GM18526 (cell line): ENCODE results near the gene FLRT2.

Experiments
- POLR2A ChIP-seq: IDR thresholded peaks from 3 replicates; pipeline ENCODE4 v1.6.1; 2011; ENCODE audit not compliant: insufficient read length; ENCODE audit errors: extremely low read depth

Gene FLRT2

DNA sequence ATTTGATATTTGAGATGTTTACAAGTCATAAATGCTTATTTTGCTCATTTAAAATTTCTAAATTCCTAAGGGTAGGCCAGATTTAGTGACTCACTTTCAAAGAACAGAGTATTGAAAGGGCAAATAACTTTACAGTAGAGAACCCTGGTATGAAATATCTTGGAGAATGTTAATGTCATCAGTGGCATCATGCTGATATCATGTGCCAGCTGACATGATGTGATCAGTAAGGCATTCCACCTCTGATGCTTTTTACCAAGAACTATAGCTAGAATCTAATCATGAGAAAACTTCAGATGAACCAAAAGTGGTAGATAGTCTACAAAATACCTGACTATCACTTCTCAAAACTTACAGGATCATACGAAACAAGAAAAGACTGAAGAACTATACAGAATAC lies 2.9 kb upstream of the FLRT2 start:
- no peak for TF ChIP-seq POLR2A

DNA sequence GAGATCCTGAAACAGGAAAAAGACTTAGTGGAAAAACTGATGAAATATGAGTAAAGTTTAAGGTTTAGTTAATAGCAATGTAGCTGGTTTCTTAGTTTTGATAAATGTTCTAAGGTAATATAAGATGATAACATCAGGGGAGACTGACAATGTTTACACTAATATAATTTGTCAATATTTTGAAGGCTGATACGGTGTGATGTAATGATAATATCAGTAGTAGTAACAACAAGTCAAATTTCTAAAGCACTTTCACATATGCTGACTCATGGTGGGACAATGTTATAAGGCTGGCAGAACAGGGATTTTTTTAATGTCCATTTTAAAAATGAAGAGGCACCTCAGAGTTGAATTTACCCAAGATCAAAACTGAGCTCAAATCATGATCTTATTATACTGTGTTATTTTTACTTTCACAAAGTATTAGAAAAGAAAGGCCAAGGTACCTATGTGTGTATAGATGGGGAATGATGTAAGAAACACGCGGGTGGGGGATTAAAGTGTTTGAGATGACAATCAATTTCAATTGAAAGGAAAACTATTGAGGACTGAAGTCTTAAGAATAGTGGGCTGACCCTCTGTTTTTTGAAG lies 2.4 kb upstream of the FLRT2 start:
- no peak for TF ChIP-seq POLR2A

DNA sequence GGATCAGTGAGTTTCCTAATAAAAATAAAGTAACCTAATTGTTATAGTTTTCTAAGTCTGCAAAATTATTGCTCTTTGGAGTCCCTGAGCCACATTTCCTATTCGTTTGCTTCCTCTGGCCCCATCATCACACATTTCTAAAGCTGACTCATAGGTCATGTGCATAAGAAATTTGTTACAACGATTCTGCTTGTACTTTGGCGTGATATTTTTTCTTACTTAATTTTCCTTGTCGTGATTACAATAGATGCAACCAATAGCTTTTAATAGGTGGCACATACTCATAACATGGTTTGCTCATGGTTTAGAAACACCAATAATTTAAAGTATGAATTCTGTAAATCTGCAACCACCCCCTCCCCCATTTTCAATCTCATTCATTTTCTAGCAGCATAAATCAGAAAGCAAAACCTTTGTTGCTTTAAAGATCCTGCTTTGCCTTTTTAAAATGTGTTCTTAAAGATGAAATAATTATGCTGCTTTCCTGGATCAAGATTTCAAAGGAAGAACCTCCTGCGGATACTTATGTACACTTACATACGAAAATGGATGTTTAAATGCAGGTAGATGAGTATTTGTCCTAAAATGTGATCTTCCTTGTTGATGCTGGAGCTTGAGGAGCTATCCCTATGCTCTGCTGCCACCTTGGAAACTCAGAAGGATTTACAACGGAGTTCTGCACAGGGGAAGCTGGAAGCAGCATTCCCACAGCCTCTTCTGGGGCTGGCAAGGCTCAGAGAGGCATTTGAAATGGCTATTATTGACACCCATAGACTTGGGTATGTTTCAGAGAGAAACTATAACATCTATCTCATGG lies 1.7 kb upstream of the FLRT2 start:
- no peak for TF ChIP-seq POLR2A

DNA sequence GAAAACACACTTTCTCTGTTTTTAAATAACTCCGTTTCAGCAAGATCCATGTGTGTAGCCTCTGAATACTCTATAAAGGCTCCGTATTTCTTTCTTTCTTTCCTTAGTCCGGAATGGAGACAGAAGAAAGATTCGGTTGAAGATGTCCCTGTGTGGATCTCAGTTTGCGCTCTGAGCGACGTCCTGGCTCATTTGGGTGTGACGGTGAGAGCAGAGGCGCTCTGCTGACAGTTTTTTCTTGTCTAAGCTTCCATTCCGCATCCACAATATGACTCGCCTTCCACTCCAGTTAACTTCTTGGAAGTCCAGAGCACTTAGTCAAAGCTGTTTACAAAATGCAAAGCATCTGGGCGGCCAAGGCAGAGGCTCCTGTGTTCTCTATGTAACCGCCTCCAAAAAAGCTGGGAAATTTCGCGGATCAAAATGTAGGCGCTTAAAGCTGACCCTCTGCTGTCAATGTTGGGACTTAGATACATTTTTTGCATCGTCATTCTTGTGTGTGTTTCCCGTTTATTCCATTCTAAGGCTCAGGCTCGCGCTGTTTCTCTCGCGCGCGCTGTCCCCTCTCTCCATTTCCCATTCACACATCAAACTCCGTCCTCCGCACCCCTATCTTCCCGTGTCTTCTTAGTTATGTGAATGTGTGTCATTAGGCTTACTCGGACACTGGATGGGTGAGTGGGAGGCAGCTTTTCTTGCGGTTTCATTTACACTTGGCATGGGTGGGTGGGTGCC lies 880 bp upstream of the FLRT2 start:
- no peak for TF ChIP-seq POLR2A

DNA sequence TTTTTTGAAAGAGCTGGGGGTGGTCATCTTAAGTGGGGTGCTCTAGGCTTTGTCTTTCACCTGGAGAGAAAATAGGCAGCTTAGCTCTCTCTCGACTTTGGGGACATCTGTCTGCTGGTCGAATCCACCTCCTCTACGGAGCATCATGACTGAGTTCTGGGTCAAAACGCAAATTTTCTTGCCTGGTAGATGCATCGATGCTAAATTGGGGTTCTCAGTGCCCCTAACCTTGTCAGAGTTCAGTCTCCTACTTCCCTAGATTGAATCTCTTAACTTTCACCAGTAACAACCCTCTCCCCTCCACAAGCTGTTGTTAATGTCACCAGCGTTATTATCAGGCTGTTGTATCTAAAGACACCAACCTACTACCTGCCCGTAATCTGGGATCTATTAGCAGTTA lies 682 bp downstream of the FLRT2 start:
- no peak for TF ChIP-seq POLR2A

DNA sequence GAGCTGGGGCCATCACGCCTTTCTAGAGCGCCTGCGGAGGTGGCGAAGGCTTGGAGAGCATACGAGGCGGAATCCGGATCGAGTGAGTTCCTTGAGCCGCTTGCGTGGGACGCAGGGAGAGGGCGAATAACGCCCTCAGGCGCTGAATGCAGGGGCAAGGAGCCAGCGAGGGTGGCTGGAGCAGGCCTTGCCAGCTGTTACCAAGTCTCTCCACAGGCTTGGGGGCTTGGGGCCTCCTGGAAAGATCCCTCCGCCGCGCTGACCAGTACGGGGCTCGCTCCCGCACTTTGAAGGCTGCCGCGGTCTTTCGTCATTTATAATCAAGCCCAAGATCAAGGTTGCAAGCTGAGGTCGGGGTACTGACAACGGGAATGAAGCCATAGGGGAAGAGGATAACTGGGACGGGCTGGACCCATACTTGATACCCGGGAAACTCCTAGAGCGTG lies 1.2 kb downstream of the FLRT2 start:
- TF ChIP-seq POLR2A: no peak

DNA sequence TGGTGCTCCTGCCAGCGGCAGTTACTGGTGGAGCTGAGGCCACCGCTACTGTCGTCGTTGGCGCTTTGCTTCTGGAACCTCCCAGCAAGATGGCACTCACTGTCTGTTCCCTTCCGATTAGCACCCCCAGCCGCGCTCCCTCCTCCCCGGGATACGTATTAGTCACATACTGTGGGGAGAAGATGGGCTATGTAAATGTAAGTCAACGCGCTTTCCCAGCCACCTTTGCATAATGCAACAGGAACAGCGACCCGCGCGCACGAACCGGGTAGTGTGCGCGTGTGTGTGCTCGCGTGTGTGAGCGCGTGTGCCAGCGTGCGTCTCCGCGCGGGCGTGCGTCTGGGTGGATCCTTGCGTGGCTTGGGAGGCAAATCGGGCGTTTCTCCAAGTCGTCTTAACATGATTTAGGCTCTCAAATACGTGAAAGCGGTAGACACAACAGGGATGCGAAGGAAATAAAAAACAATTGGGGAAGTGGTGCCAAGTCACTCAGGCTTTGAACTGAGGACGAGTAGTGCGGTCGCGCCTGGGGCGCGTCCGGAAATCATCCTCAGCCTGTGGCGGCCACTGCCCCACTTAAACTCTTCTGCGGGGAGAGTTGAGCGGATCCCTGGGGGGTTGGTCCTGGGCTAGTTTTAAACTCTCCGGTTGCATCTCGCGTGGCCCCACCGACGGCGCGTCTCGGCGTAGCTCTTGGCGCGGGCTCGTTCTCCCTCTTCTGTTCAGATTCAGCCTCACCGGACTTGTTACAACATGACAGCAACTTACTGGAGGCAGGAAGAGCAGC lies 1.8 kb downstream of the FLRT2 start:
- no peak for TF ChIP-seq POLR2A

DNA sequence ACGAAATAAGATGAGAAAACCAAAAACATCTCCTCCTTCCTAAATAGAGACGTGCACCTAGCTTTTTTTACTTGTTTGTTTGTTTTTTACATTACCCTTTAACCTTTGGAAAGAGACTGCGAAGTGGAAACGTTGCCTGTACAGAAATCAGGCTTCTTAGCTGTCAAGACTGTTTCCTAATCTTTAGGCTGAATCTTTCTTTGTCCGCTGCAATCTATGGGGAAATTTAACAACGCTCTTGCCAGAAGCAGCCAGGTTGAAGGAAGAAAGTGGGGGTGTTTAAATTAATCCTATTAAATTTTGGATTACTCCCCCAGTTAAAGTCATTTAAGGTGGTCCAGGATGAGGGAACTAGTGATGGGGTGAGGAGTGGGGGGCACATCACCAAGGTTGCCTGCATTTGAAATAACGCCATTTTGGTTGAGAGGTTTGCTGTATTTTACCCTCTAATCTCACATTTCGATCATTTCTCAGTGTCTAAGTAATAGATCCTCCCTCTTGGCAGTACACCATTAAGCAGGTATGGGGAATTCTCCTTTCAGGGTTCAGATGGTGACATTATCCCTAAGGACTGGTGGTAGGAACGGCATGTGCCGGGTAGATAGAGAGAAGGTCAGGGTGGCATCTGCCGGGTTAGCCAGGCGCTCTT lies 2.6 kb downstream of the FLRT2 start:
- TF ChIP-seq POLR2A: no peak

DNA sequence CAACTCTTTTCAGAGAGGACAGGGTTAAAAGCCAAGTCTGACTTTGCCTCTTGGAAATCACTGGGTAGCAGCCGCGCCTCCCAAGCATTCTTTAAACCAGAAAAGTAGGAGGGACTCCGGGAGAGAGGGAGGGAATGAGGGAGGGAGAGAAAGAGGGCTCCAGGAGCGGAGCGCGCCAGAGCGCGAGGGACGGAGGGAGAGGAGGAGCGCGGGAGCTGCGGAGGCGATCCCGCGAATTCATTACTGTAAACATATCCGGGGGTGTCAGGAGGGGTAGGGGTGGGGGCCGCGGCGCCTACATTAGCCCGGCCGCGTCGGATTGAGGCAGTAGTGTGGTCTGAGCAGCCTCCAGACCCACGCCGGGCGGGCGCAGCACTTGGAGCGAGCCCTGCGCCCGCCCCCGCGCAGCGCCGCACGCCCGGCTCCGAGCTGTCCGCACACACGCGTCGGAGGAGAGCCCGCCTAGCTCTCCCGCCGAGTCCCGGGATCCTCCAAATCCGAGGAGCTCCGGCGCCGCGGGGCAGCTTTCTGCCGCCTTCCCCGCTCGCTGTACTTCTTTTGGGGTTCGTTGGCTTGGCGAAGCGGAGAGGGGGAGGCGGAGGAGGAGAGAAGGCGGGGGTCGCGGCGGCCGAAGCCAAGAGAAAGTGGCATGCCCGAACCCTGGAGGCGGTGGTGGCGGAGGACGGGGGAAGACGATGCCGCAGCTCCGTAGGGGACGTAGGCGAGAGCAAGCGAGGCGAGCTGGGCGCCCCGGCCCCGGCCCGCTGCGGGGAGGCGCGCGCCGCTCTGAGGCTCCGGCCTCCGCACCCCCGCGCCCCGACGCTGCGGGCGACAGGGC lies 3.3 kb downstream of the FLRT2 start:
- TF ChIP-seq POLR2A: no peak

DNA sequence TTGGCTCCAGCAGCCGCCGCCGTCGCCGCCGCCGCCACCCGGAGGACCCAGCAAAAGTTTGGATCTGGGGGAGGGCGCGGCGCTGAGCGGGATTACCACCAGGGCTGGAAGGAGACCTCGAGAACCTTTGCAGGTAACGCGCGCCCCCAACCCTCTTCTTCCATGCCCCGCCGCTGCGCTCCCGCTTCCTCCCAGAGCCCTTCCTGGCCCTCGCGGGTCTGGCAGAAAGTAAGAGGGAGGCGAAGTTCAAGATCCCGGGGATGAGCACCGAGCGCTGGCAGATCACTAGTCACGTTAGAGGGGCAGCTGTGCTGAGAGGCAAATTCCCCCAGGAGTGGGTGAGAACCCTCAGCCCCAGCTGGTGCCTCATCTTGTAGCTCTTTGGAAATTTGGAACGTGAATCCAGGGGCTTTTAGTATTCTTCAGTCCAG lies 3.9 kb downstream of the FLRT2 start:
- TF ChIP-seq POLR2A: no peak

DNA sequence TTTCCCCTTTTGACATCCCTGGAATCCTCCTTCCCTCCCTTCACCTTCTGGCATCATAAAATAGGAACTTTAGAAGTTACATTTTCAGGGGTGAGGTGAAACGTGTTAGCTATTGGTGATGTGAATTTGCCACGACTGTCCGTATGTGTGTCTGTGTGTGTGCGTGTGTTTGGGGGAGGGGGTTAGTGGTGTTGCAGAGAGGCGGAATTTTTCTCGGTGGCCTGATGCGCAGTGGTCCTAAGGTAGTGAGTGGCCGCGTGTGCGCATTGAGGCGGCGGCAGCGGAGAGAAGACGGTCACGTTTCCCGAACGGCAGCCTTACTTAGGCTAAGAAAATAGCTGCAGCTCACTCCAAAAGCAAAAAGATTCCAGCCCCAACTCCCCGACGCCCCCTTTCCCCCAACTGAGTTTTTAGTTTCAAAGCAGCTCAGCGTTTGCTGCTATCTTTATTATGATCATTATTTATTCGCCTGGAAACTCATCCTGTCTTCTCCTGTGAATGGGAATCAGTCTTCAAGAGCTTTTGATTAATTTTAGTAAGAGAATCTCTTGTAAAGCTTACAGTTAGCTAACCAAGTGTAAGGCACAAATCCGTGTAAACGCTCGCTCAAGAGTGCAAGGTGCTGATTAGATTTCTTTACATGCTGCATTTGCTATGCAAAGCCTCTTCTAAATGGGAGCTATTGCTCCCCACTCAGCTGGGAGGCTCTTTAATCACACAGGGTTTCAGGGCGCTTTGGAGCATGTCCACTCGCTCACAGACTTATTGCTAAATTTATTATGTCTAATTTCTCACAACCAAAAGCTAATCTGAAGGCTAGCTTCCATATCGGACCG lies 4.7 kb downstream of the FLRT2 start:
- TF ChIP-seq POLR2A: no peak

DNA sequence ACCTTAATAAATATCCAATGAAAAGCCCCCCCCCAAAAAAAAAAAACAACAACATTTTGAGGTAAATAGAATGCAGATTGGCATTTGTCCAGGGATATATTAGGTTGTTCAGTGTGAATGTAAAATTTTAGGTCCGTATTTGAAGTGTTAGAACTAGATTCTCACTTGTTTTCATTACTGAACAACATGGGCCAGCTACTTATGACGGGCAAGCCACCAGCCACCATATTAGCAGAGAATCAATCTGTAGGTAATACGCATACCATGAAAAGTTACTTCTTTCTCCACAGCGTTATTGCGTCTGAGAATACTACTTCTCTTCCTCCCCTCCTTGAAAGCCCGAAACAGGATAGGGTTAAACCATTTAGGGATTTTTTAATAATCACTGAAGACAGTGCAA lies 5.4 kb downstream of the FLRT2 start:
- TF ChIP-seq POLR2A: no peak
